ENCODE data around the gene RBM15.

RBM15 gene

DNA sequence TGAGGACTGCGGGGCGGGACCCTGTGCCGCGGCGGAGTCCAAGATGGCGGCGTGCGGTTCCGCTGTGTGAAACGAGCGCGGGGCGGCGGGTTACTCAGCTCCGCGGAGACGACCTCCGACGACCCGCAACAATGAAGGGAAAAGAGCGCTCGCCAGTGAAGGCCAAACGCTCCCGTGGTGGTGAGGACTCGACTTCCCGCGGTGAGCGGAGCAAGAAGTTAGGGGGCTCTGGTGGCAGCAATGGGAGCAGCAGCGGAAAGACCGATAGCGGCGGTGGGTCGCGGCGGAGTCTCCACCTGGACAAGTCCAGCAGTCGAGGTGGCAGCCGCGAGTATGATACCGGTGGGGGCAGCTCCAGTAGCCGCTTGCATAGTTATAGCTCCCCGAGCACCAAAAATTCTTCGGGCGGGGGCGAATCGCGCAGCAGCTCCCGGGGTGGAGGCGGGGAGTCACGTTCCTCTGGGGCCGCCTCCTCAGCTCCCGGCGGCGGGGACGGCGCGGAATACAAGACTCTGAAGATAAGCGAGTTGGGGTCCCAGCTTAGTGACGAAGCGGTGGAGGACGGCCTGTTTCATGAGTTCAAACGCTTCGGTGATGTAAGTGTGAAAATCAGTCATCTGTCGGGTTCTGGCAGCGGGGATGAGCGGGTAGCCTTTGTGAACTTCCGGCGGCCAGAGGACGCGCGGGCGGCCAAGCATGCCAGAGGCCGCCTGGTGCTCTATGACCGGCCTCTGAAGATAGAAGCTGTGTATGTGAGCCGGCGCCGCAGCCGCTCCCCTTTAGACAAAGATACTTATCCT lies 430 bp downstream of the RBM15 start:
- TF ChIP-seq, protein P1, sequence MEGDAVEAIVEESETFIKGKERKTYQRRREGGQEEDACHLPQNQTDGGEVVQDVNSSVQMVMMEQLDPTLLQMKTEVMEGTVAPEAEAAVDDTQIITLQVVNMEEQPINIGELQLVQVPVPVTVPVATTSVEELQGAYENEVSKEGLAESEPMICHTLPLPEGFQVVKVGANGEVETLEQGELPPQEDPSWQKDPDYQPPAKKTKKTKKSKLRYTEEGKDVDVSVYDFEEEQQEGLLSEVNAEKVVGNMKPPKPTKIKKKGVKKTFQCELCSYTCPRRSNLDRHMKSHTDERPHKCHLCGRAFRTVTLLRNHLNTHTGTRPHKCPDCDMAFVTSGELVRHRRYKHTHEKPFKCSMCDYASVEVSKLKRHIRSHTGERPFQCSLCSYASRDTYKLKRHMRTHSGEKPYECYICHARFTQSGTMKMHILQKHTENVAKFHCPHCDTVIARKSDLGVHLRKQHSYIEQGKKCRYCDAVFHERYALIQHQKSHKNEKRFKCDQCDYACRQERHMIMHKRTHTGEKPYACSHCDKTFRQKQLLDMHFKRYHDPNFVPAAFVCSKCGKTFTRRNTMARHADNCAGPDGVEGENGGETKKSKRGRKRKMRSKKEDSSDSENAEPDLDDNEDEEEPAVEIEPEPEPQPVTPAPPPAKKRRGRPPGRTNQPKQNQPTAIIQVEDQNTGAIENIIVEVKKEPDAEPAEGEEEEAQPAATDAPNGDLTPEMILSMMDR (IDR thresholded peaks at IDR 0.05; ENCODE audit: low read depth, low read length, missing control alignments): peak; percentile 30
- H3K4me3 ChIP-seq (replicated peaks; ENCODE audit: low read depth, low read length): peak overlapping the region; percentile 78
- no peak for DNase-seq (ENCODE audit: extremely low read depth, low read depth)

DNA sequence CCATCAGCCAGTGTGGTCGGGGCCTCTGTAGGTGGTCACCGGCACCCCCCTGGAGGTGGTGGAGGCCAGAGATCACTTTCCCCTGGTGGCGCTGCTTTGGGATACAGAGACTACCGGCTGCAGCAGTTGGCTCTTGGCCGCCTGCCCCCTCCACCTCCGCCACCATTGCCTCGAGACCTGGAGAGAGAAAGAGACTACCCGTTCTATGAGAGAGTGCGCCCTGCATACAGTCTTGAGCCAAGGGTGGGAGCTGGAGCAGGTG lies 961 bp downstream of the RBM15 start:
- peak overlapping the region; percentile 78 for H3K4me3 ChIP-seq (replicated peaks; ENCODE audit: low read depth, low read length)
- no peak for DNase-seq (ENCODE audit: extremely low read depth, low read depth)
- TF ChIP-seq, protein P1 (IDR thresholded peaks at IDR 0.05; ENCODE audit: low read depth, low read length, missing control alignments): no peak

DNA sequence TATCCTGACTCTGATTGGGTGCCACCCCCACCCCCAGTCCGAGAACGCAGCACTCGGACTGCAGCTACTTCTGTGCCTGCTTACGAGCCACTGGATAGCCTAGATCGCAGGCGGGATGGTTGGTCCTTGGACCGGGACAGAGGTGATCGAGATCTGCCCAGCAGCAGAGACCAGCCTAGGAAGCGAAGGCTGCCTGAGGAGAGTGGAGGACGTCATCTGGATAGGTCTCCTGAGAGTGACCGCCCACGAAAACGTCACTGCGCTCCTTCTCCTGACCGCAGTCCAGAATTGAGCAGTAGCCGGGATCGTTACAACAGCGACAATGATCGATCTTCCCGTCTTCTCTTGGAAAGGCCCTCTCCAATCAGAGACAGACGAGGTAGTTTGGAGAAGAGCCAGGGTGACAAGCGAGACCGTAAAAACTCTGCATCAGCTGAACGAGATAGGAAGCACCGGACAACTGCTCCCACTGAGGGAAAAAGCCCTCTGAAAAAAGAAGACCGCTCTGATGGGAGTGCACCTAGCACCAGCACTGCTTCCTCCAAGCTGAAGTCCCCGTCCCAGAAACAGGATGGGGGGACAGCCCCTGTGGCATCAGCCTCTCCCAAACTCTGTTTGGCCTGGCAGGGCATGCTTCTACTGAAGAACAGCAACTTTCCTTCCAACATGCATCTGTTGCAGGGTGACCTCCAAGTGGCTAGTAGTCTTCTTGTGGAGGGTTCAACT lies 2.1 kb downstream of the RBM15 start:
- no peak for DNase-seq (ENCODE audit: extremely low read depth, low read depth)
- peak overlapping the region; percentile 78 for H3K4me3 ChIP-seq (replicated peaks; ENCODE audit: low read depth, low read length)

DNA sequence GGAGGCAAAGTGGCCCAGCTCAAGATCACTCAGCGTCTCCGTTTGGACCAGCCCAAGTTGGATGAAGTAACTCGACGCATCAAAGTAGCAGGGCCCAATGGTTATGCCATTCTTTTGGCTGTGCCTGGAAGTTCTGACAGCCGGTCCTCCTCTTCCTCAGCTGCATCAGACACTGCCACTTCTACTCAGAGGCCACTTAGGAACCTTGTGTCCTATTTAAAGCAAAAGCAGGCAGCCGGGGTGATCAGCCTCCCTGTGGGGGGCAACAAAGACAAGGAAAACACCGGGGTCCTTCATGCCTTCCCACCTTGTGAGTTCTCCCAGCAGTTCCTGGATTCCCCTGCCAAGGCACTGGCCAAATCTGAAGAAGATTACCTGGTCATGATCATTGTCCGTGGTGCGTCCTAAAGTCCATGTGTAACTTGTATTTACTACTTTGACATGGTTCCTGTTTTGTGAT lies 2.7 kb downstream of the RBM15 start:
- TF ChIP-seq, protein P1 (IDR thresholded peaks at IDR 0.05; ENCODE audit: low read depth, low read length, missing control alignments): no peak
- DNase-seq (ENCODE audit: extremely low read depth, low read depth): no peak
- H3K4me3 ChIP-seq (replicated peaks; ENCODE audit: low read depth, low read length): peak overlapping the region; percentile 78

More for the DNA sequence above, 2.1 kb downstream of the RBM15 start:
- TF ChIP-seq, protein P1 (IDR thresholded peaks at IDR 0.05; ENCODE audit: low read depth, low read length, missing control alignments): no peak

DNA sequence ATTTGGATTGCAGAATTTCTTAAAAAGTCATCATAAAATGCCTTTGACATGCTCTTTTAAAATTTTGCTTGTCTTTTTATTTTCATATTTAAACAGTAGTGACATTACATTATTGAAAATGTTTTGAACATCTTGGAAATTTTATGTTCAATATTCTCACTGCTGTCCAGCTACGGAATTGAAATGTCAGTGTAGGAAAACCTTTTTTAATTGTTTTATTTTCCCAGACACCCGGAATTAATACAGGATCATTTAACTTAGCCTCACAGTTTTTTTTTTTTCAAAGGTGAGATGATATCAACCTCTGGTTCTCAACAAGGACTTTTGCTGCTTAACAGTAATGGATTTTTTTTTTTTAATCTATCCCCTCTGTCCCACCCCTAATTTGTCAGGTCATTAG lies 4.1 kb downstream of the RBM15 start:
- H3K4me3 ChIP-seq (replicated peaks; ENCODE audit: low read depth, low read length): peak overlapping the region; percentile 78; the same call in 1 of the 2 replicates
- TF ChIP-seq, protein P1 (IDR thresholded peaks at IDR 0.05; ENCODE audit: low read depth, low read length, missing control alignments): no peak
- DNase-seq (ENCODE audit: extremely low read depth, low read depth): no peak

DNA sequence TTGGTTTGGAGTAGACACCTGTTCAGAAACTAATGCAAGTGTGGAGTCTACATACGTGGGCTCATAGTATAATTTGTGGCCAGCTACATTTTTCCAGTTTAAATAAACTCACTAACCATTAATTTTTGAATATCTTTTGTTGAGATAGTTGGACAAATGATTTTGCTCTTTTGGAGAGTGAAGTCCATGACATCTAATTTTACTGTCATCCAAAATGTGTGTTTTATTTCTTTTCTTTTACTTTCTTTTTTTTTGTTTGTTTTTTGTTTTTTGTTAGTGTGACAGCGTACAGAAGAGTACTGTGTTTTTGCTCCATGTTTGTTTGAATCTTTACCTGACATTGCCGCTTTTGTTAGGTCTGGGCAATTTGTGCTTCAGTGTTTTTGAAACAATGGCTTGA lies 5.0 kb downstream of the RBM15 start:
- H3K4me3 ChIP-seq (replicated peaks; ENCODE audit: low read depth, low read length): peak overlapping the region; percentile 78
- no peak for DNase-seq (ENCODE audit: extremely low read depth, low read depth)
- TF ChIP-seq, protein P1 (IDR thresholded peaks at IDR 0.05; ENCODE audit: low read depth, low read length, missing control alignments): no peak
